ENCODE measurements around the gene STK10.

DNA sequence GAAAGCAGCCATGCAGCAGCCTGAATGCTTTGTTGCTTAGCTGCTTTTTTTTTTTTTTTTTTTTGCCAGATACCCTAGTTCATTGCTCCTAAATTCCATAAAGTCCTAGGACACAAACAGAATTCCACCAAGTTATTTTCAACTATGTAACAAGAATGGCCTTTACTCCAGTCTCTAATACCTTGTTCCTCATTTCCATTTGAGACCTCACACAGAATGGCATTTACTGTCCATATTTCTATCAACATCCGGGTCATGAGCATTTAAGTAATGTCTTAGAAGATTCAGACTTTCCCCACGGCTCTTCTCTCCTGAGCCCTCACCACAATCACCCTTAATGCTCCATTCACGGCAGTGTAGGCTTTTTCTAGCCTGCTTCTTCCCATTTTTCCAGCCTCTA, 149.9 kb downstream of the STK10 start:
- TF ChIP-seq NFIC (IDR thresholded peaks at IDR 0.05; ENCODE audit: borderline replicate concordance) (no peak), RCOR1 (IDR thresholded peaks at IDR 0.05; ENCODE audit: low read length) (no peak)
- TF ChIP-seq, protein P1, sequence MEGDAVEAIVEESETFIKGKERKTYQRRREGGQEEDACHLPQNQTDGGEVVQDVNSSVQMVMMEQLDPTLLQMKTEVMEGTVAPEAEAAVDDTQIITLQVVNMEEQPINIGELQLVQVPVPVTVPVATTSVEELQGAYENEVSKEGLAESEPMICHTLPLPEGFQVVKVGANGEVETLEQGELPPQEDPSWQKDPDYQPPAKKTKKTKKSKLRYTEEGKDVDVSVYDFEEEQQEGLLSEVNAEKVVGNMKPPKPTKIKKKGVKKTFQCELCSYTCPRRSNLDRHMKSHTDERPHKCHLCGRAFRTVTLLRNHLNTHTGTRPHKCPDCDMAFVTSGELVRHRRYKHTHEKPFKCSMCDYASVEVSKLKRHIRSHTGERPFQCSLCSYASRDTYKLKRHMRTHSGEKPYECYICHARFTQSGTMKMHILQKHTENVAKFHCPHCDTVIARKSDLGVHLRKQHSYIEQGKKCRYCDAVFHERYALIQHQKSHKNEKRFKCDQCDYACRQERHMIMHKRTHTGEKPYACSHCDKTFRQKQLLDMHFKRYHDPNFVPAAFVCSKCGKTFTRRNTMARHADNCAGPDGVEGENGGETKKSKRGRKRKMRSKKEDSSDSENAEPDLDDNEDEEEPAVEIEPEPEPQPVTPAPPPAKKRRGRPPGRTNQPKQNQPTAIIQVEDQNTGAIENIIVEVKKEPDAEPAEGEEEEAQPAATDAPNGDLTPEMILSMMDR (IDR thresholded peaks at IDR 0.05) = no peak
